Thyroid gland (tissue), 4 donors: ENCODE data around the gene PARD3B. TPM values are rescaled to one million over a fixed set of nuclear protein-coding genes. Genes with fewer than 3 reads are reported as not detected.

Experiments used
- DNase-seq, 2 donors: peaks; one replicate each; pipeline ENCODE4 v3.0.0-alpha.2; 2019
- H3K27ac ChIP-seq, 3 donors: fragments of 200-600 bp; sonication (generic); 1 replicate in 2 of 3; 2 replicates in 1 of 3; pipeline ENCODE4 v1.5.1; 2016 to 2019; ENCODE audit warnings: mild to moderate bottlenecking in 1 of 3, moderate library complexity in 1 of 3
- H3K27me3 ChIP-seq: fragments of 200-600 bp; sonication (generic); one replicate; pipeline ENCODE4 v1.5.1; 2019
- H3K36me3 ChIP-seq, 2 donors: fragments of 200-600 bp; sonication (generic); one replicate each; pipeline ENCODE4 v1.5.1; 2016 to 2019
- H3K4me1 ChIP-seq, 2 donors: fragments of 200-600 bp; sonication (generic); one replicate each; pipeline ENCODE4 v1.5.1; 2017 to 2019
- H3K4me3 ChIP-seq, 3 donors: fragments of 200-600 bp; sonication (generic); replicated peaks in 1 of 3; 1 replicate in 2 of 3; 2 replicates in 1 of 3; pipeline ENCODE4 v1.5.1; 2016; ENCODE audit warnings: mild to moderate bottlenecking in 1 of 3
- H3K9me3 ChIP-seq: fragments of 200-600 bp; sonication (generic); one replicate; pipeline ENCODE4 v1.5.1; 2017
- POLR2A ChIP-seq, 2 donors: fragments of 450-650 bp; IDR thresholded peaks; one replicate each; pipeline ENCODE4 v1.6.1; 2017; ENCODE audit warnings: antibody characterized with exemption in 2 of 2, mild to moderate bottlenecking in 2 of 2, moderate library complexity in 1 of 2
- WGBS, 2 donors: methylation state at CpG; one replicate each; pipeline ENCODE4 v1.1.5; 2017; 5-methylcytosine and 5-hydroxymethylcytosine counted together
- intact Hi-C: fragments of 100-400 bp; cut with DNase I; formaldehyde crosslinking; loops from one replicate; pipeline ENCODE4 v1.15.1; 2023
- total RNA-seq, 4 donors: library from RNA; depleted of rRNA; stranded (reverse); fragments of >200 nt; gene quantifications; one replicate each; pipeline ENCODE4 v1.2.3, GENCODE V29; 2016
- TF ChIP-seq, protein P1 (sequence below), 6 experiments: fragments of 200-600 bp in 3 of 6; fragments of 450-650 bp in 3 of 6; sonication (generic) in 3 of 6; IDR thresholded peaks; one replicate each; pipeline ENCODE4 v1.5.1; 2016 to 2019; ENCODE audit warnings: antibody characterized with exemption in 6 of 6, mild to moderate bottlenecking in 2 of 6, inconsistent platforms in 1 of 6, moderate library complexity in 1 of 6

The PARD3B gene
- total RNA-seq, 4 donors from 2014 or later: 27.0 to 43.4 (median 34.6) TPM

DNA sequence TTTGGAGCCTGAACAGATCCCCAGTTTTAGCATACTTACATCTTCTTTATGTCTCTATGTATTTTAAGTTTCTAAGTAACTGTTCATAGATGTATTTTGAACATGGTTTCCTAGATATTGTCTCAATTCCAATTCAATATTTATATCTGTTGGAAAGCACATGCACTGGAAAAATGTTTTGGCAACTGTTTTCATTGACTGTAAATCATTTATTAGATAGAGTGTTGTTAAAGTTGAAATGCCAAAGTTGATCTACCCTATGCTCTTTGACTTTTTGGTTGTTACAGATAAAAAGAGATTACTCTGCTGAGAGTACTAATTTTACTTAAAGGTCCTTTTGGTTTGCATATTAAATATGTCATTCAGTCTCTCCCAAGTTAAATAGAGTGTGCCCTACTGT is 792.0 kb downstream of the PARD3B start:
- H3K9me3 ChIP-seq: no peaks in the 10 kb centered on the region
- no peaks in the 10 kb centered on the region for H3K36me3 ChIP-seq
- H3K27ac ChIP-seq: no peak overlapping the region
- TF ChIP-seq POLR2A (IDR thresholded peaks at IDR 0.05): no peak
- TF ChIP-seq, protein P1, sequence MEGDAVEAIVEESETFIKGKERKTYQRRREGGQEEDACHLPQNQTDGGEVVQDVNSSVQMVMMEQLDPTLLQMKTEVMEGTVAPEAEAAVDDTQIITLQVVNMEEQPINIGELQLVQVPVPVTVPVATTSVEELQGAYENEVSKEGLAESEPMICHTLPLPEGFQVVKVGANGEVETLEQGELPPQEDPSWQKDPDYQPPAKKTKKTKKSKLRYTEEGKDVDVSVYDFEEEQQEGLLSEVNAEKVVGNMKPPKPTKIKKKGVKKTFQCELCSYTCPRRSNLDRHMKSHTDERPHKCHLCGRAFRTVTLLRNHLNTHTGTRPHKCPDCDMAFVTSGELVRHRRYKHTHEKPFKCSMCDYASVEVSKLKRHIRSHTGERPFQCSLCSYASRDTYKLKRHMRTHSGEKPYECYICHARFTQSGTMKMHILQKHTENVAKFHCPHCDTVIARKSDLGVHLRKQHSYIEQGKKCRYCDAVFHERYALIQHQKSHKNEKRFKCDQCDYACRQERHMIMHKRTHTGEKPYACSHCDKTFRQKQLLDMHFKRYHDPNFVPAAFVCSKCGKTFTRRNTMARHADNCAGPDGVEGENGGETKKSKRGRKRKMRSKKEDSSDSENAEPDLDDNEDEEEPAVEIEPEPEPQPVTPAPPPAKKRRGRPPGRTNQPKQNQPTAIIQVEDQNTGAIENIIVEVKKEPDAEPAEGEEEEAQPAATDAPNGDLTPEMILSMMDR (IDR thresholded peaks at IDR 0.05): no peak
- H3K4me3 ChIP-seq: no peak overlapping the region
- DNase-seq: no peak
- intact Hi-C loops: no loop called here
- no peaks in the 10 kb centered on the region for H3K27me3 ChIP-seq
- H3K4me1 ChIP-seq: no peaks in the 10 kb centered on the region

DNA sequence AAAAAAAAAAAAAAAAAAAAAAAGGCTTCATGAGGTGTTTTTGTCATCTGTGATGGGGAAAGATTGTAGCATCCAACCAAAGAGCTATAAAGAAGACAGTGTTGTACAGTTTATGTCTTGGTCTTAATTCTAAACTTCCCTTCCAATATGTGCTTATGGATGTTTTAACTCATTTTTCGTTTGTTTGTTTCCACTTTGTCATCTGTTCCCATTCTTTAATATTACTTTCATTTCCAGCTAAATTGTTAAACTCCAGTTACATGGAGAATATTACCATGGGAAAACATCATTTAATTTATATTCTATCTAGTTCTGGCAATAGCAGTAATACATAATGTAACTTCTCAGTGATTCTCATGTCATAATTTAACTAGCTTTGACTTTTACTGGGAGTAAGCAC is 792.9 kb downstream of the PARD3B start:
- WGBS, 2 donors: 93 to 94% methylated on average over 1 of the region's 1 CpG
- DNase-seq: no peak
- Histone ChIP-seq H3K36me3 (no peaks in the 10 kb centered on the region), H3K4me1 (no peaks in the 10 kb centered on the region), H3K27ac (no peak overlapping the region), H3K9me3 (no peaks in the 10 kb centered on the region), H3K27me3 (no peaks in the 10 kb centered on the region), H3K4me3 (no peak overlapping the region)
- intact Hi-C loops: no loop called here
- no peak for TF ChIP-seq POLR2A (IDR thresholded peaks at IDR 0.05)
- TF ChIP-seq, protein P1 (IDR thresholded peaks at IDR 0.05): no peak

GRCh38 chr2:205343103-205343502 is 797.8 kb downstream of the PARD3B start:
- no peak for DNase-seq
- no peak overlapping the region for H3K27ac ChIP-seq
- 84 to 89% methylated on average over 4 of the region's 4 CpGs for WGBS, 2 donors
- H3K9me3 ChIP-seq: no peaks in the 10 kb centered on the region
- no peaks in the 10 kb centered on the region for H3K4me1 ChIP-seq
- intact Hi-C loops: no loop called here
- no peak for TF ChIP-seq POLR2A (IDR thresholded peaks at IDR 0.05)
- TF ChIP-seq, protein P1 (IDR thresholded peaks at IDR 0.05): no peak
- H3K36me3 ChIP-seq: no peaks in the 10 kb centered on the region
- no peaks in the 10 kb centered on the region for H3K27me3 ChIP-seq
- no peak overlapping the region for H3K4me3 ChIP-seq

- no peak overlapping the region for H3K27ac ChIP-seq
- no peaks in the 10 kb centered on the region for H3K9me3 ChIP-seq
- no peaks in the 10 kb centered on the region for H3K4me1 ChIP-seq
- WGBS, 2 donors: 97 to 98% methylated on average over 2 of the region's 2 CpGs
- no peak overlapping the region for H3K4me3 ChIP-seq
- intact Hi-C loops: no loop called here
- no peaks in the 10 kb centered on the region for H3K27me3 ChIP-seq
- no peaks in the 10 kb centered on the region for H3K36me3 ChIP-seq
- DNase-seq: no peak
- TF ChIP-seq, protein P1 (IDR thresholded peaks at IDR 0.05): no peak
- no peak for TF ChIP-seq POLR2A (IDR thresholded peaks at IDR 0.05)
These were observed 801.4 kb downstream of the PARD3B start for GRCh38 chr2:205346649-205347048.

DNA sequence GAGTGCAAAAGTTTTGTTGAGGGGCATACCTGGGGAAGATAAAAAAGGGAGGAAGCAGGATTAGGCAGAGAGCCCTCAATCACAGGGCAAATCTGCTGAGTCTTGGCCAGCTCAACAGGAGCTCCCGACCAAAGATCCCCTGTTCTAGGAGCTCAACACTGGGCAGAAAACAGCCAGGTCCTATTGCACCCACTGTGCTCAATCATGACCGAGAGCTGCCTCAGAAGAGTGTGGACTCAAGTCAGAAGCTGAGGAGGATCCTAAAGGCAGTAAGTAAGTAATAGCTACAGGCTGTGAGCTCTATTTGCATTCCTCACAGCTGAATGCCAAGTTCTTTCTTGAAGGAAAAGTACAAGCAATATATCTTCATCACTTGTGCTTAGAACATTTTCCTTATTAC is 802.6 kb downstream of the PARD3B start:
- DNase-seq: no peak
- H3K27me3 ChIP-seq: no peaks in the 10 kb centered on the region
- TF ChIP-seq POLR2A (IDR thresholded peaks at IDR 0.05): no peak
- TF ChIP-seq, protein P1 (IDR thresholded peaks at IDR 0.05): no peak
- H3K36me3 ChIP-seq: no peaks in the 10 kb centered on the region
- intact Hi-C loops: no loop called here
- no peaks in the 10 kb centered on the region for H3K9me3 ChIP-seq
- no peak overlapping the region for H3K4me3 ChIP-seq
- no peaks in the 10 kb centered on the region for H3K4me1 ChIP-seq
- H3K27ac ChIP-seq: no peak overlapping the region
- WGBS, 2 donors: 61 to 70% methylated on average over 2 of the region's 2 CpGs
